ENCODE data around the gene SAMD14.

Gene SAMD14

GRCh38 chr17:50147841-50148225, 17.9 kb upstream of the SAMD14 start:
- no peak for DNase-seq

- no peak for DNase-seq
Observed at GRCh38 chr17:50146927-50147665, 17.1 kb upstream of the SAMD14 start.

DNA sequence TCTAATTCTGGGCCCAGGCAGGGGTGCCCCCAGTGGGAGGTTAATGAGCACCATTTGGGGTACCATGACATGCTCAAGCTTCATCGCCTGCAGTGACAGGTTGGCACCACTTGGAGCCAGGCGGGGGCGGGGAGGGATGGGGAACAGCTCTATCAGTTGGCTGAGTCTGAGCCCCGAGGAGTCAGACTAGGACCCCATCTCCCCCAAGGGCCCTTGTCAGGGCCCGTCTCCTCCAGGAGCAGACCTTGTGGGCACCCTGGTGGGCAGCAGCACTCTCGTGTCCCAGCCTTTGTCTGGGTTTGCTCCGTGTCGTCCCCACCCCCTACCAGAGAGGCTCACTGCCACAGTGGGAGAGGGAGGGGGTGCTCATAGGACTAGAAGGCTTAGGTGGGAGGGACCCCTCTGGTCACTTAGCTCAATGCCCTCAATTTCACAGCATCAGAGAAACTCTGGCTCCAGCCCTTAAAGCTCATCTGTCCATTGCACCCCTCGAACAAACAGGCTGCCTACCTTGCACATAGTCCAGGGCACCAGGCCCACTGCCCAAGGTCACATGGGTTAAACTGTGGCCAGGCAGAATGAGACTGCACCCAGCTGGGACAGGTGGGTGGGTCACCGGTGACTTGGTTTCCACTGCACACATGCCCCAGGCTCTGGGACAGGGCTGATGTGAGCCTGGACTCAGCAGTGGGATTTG, 16.4 kb upstream of the SAMD14 start:
- DNase-seq, result no peak

DNA sequence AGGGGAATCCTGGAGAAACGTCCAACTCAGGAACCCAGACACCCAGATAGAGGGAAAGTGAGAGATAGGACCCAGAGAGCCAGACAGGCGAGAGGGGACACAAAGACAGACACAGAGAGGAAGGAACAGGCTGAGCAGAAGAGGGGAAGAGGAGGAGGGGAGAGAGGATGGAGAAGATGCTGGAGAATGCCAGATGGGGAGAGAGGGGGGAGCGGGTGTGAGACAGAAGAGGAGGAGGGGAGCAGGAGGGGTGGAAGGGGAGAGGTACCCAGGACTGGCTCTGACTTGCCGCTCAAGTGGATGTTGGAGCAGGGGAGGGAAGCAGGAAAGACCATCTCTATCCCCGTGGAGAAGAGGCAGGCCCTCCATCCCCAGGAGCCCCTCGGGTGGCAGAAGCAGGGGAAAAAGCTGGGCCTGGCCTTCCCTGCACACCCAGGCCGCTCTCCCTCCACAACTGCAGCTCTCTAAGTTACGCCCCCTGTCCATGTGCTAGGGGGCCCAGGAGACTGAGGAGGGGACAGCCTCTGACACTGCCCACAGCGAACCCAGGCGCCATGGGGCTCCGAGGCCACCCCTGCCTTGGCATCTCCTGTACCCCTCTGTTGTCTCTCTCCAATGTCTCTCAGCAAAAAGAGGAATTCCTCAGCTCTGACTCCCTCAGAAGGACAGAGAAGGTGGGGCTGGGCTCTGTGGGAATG, 15.7 kb upstream of the SAMD14 start:
- DNase-seq, result no peak

DNA sequence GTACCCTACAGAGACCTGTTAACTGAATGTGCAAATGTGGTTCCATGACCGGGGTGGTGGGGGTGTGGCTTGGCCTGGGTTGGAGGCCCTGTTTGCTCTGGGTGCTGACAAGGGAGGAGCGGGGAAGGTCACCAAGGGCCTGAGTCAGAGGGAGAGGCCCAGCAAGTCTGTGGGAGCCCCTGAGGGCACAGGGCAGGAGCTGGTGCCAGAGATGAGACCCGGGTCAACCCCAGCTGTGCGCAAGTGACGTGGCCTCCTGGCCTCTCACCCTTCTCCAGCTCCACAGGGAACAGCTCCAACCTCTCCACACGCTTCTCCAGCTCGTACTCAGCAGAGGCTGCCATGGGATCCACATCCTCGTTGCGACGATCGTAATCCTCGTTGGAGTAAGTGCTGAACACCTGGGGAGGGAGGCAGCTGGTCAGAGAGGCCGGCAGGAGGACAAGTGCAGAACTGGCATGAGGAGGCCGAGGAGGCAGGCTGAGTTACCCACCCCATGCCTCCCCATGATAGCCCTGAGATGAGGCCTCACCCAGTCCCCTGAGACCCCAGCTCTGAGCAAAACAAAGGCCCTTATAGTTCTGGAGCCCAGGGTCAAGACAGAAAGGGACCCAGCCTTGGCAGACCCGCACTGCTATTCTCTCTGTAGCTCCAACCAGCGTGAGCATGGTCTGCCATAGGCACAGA, 15.0 kb upstream of the SAMD14 start:
- DNase-seq, result no peak

DNA sequence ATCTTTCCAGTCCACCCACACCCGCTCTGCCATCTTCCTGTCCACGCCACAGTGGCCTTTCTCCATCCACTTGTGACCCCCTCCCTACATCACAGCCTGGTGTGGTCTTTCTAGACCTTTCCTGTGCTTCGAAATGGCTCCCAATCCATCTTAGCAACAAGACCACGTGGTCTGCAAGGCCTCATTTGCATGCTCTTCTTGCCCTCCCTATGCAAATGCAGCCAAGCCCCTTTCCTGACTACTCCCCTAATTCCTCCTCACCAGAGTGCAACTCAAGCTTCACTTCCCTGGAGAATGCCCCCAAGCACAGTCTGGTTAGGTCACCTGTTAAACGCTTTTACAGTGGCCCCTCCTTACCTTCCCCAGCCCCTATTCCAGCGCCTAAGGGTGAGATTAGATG, 14.4 kb upstream of the SAMD14 start:
- no peak for DNase-seq

DNA sequence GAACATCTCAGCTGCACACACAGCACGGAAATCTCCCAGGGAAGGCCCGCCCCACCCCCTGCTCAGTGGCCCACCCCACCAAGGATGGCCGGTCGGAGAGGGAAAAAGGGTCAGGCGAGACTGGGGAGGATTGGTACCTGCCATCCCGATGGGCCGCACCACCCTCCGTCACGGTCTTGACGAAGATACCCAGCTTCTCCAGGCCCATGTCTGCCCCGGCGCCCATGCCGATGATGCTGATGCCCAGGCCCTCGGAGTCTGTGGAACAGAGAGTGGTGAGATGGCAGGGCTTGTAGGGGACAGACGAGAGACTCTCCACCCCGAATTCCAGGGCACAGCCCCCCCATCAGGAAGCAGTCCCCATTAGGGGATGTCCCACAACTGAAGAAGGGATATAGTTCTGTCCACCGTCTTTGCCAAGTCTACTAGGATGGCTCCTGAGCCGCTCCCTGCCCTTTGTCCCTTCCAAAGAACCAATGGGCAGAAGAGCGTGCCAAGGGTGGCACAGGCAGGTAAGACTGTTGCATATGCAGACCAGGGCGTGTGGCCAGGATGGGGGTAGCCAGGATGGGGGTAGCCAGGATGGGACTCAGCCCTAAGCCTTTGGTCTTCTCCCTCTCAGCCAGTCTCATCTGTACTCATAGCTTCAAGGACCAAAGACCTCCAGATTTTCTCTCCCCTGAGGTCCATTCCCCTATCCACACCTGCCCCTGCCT, 13.7 kb upstream of the SAMD14 start:
- DNase-seq, result no peak

DNA sequence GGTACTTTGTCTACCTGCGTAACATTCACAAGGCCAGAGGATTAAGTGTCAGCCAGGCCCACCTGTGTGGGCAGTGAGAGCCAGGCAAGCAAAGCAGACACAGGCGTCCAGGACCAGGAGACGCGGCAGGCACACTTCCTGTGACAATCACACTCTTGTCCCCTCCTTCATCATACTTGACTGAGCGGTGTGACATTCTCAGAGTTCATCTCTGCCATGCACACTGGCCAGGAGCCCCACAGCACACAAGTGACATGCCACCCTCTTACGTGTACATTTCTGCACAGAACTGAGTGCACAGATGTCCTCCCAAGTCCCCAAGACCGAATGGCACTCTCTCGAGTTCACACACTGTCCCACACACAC, 11.8 kb upstream of the SAMD14 start:
- no peak for DNase-seq

DNA sequence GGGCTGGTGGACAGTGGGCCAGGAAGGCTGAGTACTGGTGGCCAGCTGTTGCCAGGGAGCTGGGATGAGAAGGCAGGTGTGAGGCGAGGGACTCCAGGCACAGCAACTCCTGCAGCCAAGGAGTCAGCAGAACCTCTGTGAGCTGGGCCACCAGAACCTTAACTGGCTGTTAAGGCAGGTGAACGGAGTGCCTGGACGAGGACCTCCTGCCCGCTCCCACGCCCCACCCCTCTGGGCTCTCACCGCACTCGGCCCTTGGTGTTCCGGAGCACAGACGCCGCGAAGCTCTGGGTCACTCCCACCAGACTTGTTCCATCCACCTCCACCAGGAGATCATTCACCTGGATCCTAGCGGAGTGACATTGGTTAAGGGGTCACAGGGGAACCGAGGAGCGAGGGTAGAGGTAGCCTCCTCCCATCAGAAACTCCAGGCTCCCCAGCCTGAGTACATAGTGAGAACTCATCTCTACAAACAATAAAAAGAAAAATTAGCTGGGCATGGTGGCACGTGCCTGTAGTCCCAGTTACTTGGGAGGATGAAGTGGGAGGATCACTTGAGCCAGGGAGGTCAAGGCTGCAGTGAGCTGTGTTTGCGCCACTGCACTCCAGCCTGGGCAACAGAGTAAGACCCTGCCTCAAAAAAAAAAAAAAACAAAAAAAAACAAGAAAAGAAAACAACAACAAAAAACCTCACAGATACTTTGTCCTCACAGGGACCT, 11.2 kb upstream of the SAMD14 start:
- DNase-seq, result no peak

DNA sequence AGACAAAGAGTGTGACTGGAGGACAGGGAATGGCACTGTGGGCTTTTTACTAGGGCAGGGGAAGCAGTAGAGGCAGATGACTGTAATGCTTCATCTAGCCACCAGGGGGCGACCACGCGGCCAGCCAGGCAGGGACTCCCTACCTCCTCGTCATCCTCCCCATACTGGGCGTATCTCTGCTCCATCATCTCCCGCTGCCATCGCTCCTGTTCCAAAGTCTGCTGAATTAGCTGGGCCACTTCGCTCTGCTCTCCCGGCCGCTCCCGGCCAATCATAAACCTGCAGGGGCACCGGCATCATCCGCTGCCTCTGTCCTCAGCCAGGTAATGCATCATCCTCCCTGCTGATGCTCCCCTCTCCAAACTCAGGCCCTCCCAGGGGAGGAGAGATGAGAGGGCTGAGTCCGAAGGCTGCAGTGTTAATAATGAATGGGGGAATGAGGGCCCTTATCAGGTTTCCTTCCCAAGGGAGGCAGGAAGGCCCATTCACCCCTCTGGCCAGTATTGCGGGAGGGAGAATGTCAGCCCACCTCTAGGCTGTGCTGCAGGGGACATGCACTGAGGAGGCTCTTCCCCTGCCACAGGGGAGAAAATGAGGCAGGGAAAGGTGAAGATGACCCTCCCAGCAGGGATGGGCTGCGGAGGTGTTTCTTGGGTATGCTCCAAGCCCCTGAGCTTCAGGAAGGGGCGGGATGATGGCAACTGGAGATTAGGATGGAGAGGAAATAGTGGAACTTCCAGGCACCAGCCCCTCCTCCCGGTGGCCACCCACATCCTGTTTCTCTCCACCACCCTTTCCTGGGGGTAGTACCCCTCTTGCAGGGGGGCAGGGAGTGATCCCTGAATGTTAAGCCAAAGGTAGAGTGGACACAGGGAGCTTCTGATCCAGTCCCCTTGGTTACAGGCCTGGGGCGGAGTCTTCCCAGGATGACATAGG, 10.3 kb upstream of the SAMD14 start:
- DNase-seq, result peak; percentile 69 to 74

DNA sequence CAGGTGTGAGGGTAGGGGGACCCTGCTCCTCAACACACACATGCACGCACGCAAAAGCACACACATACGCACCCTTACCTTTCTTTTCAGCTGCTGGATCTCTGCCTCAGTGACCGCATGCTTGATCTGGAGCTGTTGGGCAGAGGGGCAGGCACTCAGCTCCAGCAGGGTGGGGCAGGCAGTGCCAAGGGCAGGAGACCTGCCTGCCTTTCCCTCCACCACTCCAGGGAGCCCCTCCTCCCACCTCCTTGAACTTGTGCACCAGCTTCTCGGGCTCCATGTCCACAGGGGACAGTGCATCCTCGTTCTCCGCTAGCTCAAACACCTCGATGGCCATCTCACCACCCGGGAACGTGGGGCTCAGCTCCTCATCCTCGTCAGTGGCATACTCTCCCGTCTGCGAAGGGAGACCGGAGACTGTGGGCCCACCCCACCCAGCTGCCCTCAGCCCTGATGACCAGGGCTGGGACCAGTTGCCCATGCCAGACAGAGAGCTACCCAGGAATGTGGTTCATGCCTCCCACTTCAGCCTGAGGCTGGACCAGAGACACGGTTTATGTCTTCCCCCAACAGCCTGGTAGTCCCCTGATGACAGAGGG, 9.3 kb upstream of the SAMD14 start:
- DNase-seq, result no peak

GRCh38 chr17:50137042-50137441, 7.1 kb upstream of the SAMD14 start:
- DNase-seq, result peak; percentile 58 to 92

DNA sequence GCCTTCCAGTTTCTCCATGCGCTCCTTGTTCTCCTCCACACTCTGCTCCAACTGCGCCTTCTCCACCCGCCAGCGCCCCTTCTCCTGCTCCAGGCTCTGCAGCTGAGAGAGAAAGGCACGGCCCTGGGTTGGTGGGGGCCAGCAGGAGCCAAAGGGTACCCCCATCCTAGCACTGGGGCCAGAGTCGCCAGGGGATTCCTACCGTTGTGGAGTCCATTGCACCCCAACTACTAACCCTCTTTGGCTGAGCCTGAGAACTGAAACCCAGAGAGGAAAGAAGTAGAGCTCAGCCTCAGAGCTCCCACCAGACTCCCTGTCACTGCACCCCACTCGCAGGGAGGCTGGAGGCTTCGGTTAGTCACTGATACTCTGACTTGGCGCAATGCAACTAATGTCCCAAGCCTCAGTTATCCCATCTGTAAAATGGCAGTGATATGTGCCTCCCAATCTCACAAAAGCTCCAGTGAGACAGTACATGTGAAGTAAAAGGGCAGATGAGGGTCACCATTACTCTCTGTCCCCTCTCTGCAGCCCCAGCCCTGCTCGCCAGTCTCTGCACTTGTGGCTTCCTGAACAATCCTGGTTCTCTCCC, 6.2 kb upstream of the SAMD14 start:
- DNase-seq, result no peak

- DNase-seq, result no peak
Observed at GRCh38 chr17:50135316-50136095, 5.5 kb upstream of the SAMD14 start.

DNA sequence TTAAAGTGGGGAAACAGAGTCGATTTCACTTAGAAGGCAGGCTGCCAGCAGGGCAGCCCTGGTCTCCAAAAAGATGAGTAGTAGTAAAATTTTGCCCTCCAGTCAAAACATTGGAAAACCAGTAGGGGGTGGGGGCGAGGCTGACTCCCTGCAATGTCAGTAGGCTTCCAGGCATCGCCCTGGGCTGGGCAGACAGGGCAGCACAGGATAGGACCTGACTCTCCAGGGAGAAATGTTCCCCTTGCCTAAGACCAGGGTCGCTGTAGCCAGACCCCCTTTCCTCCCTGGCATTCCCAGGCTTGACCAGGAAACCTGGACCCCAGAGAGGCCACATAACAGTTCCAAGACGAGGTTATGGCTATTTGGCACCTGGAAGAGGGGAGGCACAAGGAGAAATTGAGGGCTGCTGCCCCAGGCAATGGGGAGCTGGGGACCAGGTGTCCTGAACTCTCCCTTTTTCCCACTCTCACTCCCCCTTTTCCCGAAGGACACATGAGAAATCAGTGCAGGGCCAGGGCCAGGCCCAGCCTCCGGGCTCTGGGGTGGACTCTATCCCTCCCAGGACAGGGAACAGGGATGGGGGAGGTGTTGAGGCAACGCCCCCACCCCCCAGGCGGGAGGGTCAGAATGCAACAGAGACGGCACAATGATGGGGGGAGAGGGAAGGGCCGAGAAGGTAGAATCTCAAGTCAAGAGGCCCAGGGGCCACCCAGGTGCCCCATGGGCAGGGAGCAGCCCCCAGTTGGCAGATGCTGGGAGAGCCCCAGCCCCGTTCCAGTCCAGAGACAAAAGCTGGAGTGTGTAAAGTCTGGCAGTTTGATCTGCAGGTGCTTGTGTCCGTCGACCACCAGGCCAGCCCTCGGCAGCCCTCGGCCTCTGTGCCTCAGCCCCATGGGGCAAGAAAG, 4.5 kb upstream of the SAMD14 start:
- DNase-seq, result no peak

GRCh38 chr17:50133769-50134099, 3.8 kb upstream of the SAMD14 start:
- no peak for DNase-seq

DNA sequence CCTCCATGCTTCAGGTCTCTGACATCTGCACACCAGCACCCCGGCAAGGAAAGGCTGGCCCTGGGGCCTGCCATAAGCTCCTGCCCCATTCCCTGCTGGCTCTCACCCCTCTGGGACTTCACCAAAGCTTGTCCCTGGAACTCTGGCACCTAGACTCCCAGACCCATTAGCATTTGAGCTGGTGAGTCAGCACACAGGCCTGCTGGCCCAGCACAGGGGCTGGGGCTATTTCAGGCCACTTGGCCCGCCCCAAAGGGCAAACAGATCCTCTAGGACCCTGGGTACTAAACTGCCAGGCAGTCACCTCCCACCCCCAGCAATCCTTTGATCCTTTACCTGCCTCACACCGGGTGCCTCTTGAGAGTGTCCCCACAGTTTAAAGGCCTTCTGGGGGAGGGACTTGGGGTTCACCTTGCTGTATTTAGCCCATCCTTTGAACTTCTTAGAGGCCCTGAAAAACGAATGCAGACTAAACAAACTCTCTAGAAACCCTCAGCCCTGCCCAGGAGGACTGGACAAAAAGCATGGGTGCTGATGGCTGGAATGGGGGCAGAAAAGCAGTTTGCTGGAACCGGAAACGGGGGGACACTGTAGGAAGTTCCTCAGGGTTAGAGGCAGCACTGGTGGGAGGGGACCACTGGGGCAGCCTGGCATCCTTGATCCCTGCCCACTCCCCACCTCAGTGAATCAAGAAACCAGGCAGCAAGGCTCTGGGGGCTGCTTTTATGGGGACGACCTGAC, 3.2 kb upstream of the SAMD14 start:
- no peak for DNase-seq

All from inflammatory macrophage (primary cell).